WTC11 (cell line): Measurements from ENCODE around the gene PDZRN4. TPM values are rescaled to one million over a fixed set of nuclear protein-coding genes. Genes with fewer than 3 reads are reported as not detected.

Experiments
- ATAC-seq: fragments of 200-7000 bp; cut with Tn5 transposase; 2 replicates; pipeline ENCODE4 v1.10.0; 2021; ENCODE audit warnings: mild to moderate bottlenecking, moderate library complexity
- CTCF ChIA-PET: fragments of 300-600 bp; sonication (Branson Sonifier 250); formaldehyde crosslinking; loops from one replicate; lab custom pipeline; 2021; ENCODE audit warnings: antibody characterized with exemption; lab: Charles Lee
- POLR2A ChIA-PET: fragments of 350-600 bp; sonication (Branson Sonifier 250); formaldehyde crosslinking; loops from one replicate; lab custom pipeline; 2021; ENCODE audit warnings: antibody characterized with exemption; lab: Charles Lee
- DNase-seq: peaks from one replicate; pipeline ENCODE4 v3.0.0; 2021; ENCODE audit warnings: low spot score
- H3K27ac Mint-ChIP-seq: 2 replicates; pipeline ENCODE4 v1.8.0; 2021; ENCODE audit warnings: mixed read lengths
- H3K27me3 Mint-ChIP-seq: 2 replicates; pipeline ENCODE4 v1.8.0; 2021; ENCODE audit warnings: low read depth, mild to moderate bottlenecking, moderate library complexity, mixed read lengths
- H3K36me3 Mint-ChIP-seq: 2 replicates; pipeline ENCODE4 v1.8.0; 2021; ENCODE audit warnings: mixed read lengths
- H3K4me1 Mint-ChIP-seq: 2 replicates; pipeline ENCODE4 v1.8.0; 2022; ENCODE audit warnings: mixed read lengths
- H3K4me3 Mint-ChIP-seq: 2 replicates; pipeline ENCODE4 v1.8.0; 2021; ENCODE audit warnings: mild to moderate bottlenecking, moderate library complexity, mixed read lengths
- H3K9me3 Mint-ChIP-seq: 2 replicates; pipeline ENCODE4 v1.8.0; 2021; ENCODE audit warnings: mixed read lengths
- ATF1 ChIP-seq: sonication (generic); formaldehyde crosslinking; IDR thresholded peaks from 2 replicates; pipeline ENCODE4 v1.8.1; 2023; ENCODE audit warnings: mild to moderate bottlenecking, moderate library complexity, missing genetic modification reagents
- CREB1 ChIP-seq: sonication (generic); formaldehyde crosslinking; IDR thresholded peaks from 2 replicates; pipeline ENCODE4 v1.8.0; 2023; ENCODE audit warnings: mild to moderate bottlenecking, missing genetic modification reagents
- EMX1 ChIP-seq: fragments of 250-450 bp; sonication (Bioruptor Pico); IDR thresholded peaks from 2 replicates; pipeline ENCODE4 v1.8.0; 2021; ENCODE audit warnings: mild to moderate bottlenecking
- FOXK1 ChIP-seq: sonication (generic); formaldehyde crosslinking; IDR thresholded peaks from 2 replicates; pipeline ENCODE4 v1.8.0; 2022; ENCODE audit warnings: mild to moderate bottlenecking, moderate library complexity, missing genetic modification reagents
- FOXP1 ChIP-seq: sonication (generic); formaldehyde crosslinking; IDR thresholded peaks from 2 replicates; pipeline ENCODE4 v1.8.0; 2022; ENCODE audit warnings: missing genetic modification reagents, mild to moderate bottlenecking, moderate library complexity, borderline replicate concordance
- GTF2I ChIP-seq: fragments of 250-450 bp; sonication (Bioruptor Pico); conservative IDR thresholded peaks from 2 replicates; pipeline ENCODE4 v1.4.0; 2021; ENCODE audit warnings: mild to moderate bottlenecking
- JAZF1 ChIP-seq: fragments of 250-450 bp; sonication (Bioruptor Pico); IDR thresholded peaks from 2 replicates; pipeline ENCODE4 v1.9.0; 2021; ENCODE audit warnings: moderate library complexity, mild to moderate bottlenecking, inconsistent platforms
- KAT7 ChIP-seq: sonication (generic); formaldehyde crosslinking; IDR thresholded peaks from 2 replicates; pipeline ENCODE4 v1.8.1; 2023; ENCODE audit warnings: missing genetic modification reagents, mild to moderate bottlenecking, borderline replicate concordance
- NFE2L1 ChIP-seq: sonication (generic); formaldehyde crosslinking; IDR thresholded peaks from 2 replicates; pipeline ENCODE4 v1.8.1; 2023; ENCODE audit warnings: missing genetic modification reagents
- NFYB ChIP-seq: sonication (generic); formaldehyde crosslinking; conservative IDR thresholded peaks from 2 replicates; pipeline ENCODE4 v1.8.0; 2022; ENCODE audit warnings: low read depth, missing genetic modification reagents
- NR1H2 ChIP-seq: sonication (generic); formaldehyde crosslinking; IDR thresholded peaks from 2 replicates; pipeline ENCODE4 v1.9.0; 2021; ENCODE audit warnings: mild to moderate bottlenecking, moderate library complexity, missing genetic modification reagents
- NR2C2 ChIP-seq: sonication (generic); formaldehyde crosslinking; IDR thresholded peaks from 2 replicates; pipeline ENCODE4 v1.8.0; 2022; ENCODE audit warnings: mild to moderate bottlenecking, missing genetic modification reagents
- OVOL2 ChIP-seq: fragments of 250-450 bp; sonication (Bioruptor Pico); IDR thresholded peaks from 2 replicates; pipeline ENCODE4 v1.9.0; 2021; ENCODE audit warnings: mild to moderate bottlenecking, borderline replicate concordance
- RELA ChIP-seq: sonication (generic); formaldehyde crosslinking; IDR thresholded peaks from 2 replicates; pipeline ENCODE4 v1.8.1; 2022; ENCODE audit warnings: missing genetic modification reagents, mild to moderate bottlenecking, borderline replicate concordance
- SMAD3 ChIP-seq: sonication (generic); formaldehyde crosslinking; IDR thresholded peaks from 2 replicates; pipeline ENCODE4 v1.8.0; 2022; ENCODE audit warnings: missing genetic modification reagents, mild to moderate bottlenecking, borderline replicate concordance
- SMAD4 ChIP-seq: sonication (generic); formaldehyde crosslinking; IDR thresholded peaks from 2 replicates; pipeline ENCODE4 v1.8.0; 2022; ENCODE audit warnings: mild to moderate bottlenecking, missing genetic modification reagents
- TEAD4 ChIP-seq: sonication (generic); formaldehyde crosslinking; IDR thresholded peaks from 2 replicates; pipeline ENCODE4 v1.8.0; 2022; ENCODE audit warnings: mild to moderate bottlenecking, missing genetic modification reagents
- ZNF138 ChIP-seq: sonication (generic); formaldehyde crosslinking; conservative IDR thresholded peaks from 2 replicates; pipeline ENCODE4 v1.8.1; 2022; ENCODE audit warnings: mild to moderate bottlenecking, moderate library complexity, missing genetic modification reagents
- total RNA-seq: library from RNA; stranded (reverse); gene quantifications from 3 replicates; pipeline ENCODE4 v1.2.3, GENCODE V29; 2021
- TF ChIP-seq, protein P1 (sequence below): sonication (generic); formaldehyde crosslinking; IDR thresholded peaks from 2 replicates; pipeline ENCODE4 v1.8.1; 2022; ENCODE audit warnings: low read depth, mild to moderate bottlenecking, moderate library complexity, missing genetic modification reagents, borderline replicate concordance
- TF ChIP-seq, protein P2 (sequence below): fragments of 250-450 bp; sonication (Bioruptor Pico); IDR thresholded peaks from 2 replicates; pipeline ENCODE4 v2.1.2; 2022; ENCODE audit warnings: mild to moderate bottlenecking, moderate library complexity
- TF ChIP-seq, protein P3 (sequence below): sonication (generic); formaldehyde crosslinking; IDR thresholded peaks from 2 replicates; pipeline ENCODE4 v1.8.0; 2022; ENCODE audit warnings: mild to moderate bottlenecking, missing genetic modification reagents
- TF ChIP-seq, protein P4 (sequence below): sonication (generic); formaldehyde crosslinking; IDR thresholded peaks from 2 replicates; pipeline ENCODE4 v1.8.1; 2022; ENCODE audit warnings: mild to moderate bottlenecking, missing genetic modification reagents, moderate library complexity, borderline replicate concordance
- TF ChIP-seq, protein P5 (sequence below): sonication (generic); formaldehyde crosslinking; IDR thresholded peaks from 2 replicates; pipeline ENCODE4 v1.8.0; 2023; ENCODE audit warnings: missing genetic modification reagents

Gene PDZRN4
- total RNA-seq, 1 experiment from 2014 or later, result 0.09 TPM

DNA sequence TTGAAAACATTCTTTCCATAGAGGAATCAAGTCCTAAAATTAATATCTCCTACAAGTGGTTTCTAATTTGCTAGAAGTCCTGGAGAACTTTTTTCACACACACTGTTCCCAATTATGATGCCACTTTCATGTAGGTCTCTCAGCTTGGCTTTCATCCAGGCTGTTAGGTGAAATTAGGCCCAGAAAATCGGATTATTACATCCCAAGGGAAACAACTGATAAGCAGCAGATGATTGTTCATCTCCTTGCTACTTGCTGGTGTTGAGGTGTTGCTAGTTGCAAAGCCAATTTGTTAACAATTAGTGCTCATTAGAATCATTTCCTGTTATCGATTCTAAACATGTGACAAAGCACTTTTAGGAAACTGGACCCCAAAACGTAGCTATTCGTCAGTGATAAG, 248.0 kb downstream of the PDZRN4 start (continued):
- TF ChIP-seq SMAD4 (CRISPR knock-in tag) (no peak), SMAD3 (CRISPR knock-in tag) (no peak), ATF1 (no peak), NFE2L1 (CRISPR knock-in tag) (no peak), ZNF138 (CRISPR knock-in tag) (no peak), NR1H2 (CRISPR knock-in tag) (no peak), EMX1 (CRISPR knock-in tag) (no peak), NFYB (no peak), FOXK1 (CRISPR knock-in tag) (no peak)
- TF ChIP-seq, protein P1, sequence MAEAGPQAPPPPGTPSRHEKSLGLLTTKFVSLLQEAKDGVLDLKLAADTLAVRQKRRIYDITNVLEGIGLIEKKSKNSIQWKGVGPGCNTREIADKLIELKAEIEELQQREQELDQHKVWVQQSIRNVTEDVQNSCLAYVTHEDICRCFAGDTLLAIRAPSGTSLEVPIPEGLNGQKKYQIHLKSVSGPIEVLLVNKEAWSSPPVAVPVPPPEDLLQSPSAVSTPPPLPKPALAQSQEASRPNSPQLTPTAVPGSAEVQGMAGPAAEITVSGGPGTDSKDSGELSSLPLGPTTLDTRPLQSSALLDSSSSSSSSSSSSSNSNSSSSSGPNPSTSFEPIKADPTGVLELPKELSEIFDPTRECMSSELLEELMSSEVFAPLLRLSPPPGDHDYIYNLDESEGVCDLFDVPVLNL, result no peak
- TF ChIP-seq, protein P2, sequence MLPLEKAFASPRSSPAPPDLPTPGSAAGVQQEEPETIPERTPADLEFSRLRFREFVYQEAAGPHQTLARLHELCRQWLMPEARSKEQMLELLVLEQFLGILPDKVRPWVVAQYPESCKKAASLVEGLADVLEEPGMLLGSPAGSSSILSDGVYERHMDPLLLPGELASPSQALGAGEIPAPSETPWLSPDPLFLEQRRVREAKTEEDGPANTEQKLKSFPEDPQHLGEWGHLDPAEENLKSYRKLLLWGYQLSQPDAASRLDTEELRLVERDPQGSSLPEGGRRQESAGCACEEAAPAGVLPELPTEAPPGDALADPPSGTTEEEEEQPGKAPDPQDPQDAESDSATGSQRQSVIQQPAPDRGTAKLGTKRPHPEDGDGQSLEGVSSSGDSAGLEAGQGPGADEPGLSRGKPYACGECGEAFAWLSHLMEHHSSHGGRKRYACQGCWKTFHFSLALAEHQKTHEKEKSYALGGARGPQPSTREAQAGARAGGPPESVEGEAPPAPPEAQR, result no peak

DNA sequence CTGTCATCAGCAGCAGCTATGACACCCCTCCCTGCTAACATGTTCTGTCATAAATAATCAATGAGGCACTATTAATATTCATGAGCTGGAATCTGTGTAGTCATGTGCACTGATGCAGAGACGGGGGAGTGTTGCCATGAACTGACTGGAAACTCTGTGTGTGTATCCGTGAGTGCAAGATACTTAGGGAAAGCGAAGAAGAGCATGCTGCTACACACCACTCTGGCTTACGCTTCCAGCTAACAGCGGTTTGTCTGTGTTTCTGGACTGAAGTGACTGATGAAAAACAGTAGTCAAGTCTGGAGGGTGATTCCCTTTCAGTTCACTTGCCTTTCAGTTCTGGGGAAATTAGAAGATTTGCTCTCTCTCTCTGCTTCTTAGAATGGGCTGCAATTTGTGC, 249.4 kb downstream of the PDZRN4 start:
- no peaks in the 10 kb centered on the region for H3K27me3 Mint-ChIP-seq
- H3K9me3 Mint-ChIP-seq, result no peaks in the 10 kb centered on the region
- ChIA-PET CTCF (no interaction called here), POLR2A (no interaction called here)
- no peak for TF ChIP-seq JAZF1 (CRISPR knock-in tag)
- no peak for TF ChIP-seq KAT7 (CRISPR knock-in tag)
- TF ChIP-seq, protein P3, sequence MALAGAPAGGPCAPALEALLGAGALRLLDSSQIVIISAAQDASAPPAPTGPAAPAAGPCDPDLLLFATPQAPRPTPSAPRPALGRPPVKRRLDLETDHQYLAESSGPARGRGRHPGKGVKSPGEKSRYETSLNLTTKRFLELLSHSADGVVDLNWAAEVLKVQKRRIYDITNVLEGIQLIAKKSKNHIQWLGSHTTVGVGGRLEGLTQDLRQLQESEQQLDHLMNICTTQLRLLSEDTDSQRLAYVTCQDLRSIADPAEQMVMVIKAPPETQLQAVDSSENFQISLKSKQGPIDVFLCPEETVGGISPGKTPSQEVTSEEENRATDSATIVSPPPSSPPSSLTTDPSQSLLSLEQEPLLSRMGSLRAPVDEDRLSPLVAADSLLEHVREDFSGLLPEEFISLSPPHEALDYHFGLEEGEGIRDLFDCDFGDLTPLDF (CRISPR knock-in tag), result no peak
- TF ChIP-seq, protein P4, sequence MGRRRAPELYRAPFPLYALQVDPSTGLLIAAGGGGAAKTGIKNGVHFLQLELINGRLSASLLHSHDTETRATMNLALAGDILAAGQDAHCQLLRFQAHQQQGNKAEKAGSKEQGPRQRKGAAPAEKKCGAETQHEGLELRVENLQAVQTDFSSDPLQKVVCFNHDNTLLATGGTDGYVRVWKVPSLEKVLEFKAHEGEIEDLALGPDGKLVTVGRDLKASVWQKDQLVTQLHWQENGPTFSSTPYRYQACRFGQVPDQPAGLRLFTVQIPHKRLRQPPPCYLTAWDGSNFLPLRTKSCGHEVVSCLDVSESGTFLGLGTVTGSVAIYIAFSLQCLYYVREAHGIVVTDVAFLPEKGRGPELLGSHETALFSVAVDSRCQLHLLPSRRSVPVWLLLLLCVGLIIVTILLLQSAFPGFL (CRISPR knock-in tag), result no peak
- no peak for TF ChIP-seq CREB1
- no peak for TF ChIP-seq NR2C2 (CRISPR knock-in tag)
- TF ChIP-seq OVOL2 (CRISPR knock-in tag), result no peak
- TF ChIP-seq ZNF138 (CRISPR knock-in tag), result no peak
- no peak for TF ChIP-seq FOXP1 (CRISPR knock-in tag)
- TF ChIP-seq TEAD4 (CRISPR knock-in tag), result no peak
- TF ChIP-seq, protein P5, sequence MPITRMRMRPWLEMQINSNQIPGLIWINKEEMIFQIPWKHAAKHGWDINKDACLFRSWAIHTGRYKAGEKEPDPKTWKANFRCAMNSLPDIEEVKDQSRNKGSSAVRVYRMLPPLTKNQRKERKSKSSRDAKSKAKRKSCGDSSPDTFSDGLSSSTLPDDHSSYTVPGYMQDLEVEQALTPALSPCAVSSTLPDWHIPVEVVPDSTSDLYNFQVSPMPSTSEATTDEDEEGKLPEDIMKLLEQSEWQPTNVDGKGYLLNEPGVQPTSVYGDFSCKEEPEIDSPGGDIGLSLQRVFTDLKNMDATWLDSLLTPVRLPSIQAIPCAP (CRISPR knock-in tag), result no peak
- TF ChIP-seq GTF2I (CRISPR knock-in tag), result no peak
- no peak for TF ChIP-seq RELA (CRISPR knock-in tag)
- H3K4me3 Mint-ChIP-seq, result no peak overlapping the region
- peaks cover 25% of the 10 kb centered on the region for H3K4me1 Mint-ChIP-seq
- H3K27ac Mint-ChIP-seq, result no peak overlapping the region
- H3K36me3 Mint-ChIP-seq, result no peaks in the 10 kb centered on the region
- ATAC-seq, result no peak
- DNase-seq, result no peak
